AG04450 (cell line): Measurements from ENCODE around the gene IFITM1. TPM values are rescaled to one million over a fixed set of nuclear protein-coding genes. Genes with fewer than 3 reads are reported as not detected.
"Not testable (repeated sequence)": the region's sequence is repeated elsewhere in the genome, so short reads cannot be mapped to it uniquely, and the experiment has no call there.

Experiments
- CTCF ChIA-PET: fragments of 300-600, 350-600 bp; formaldehyde crosslinking; extraction: SDS; loops from one replicate; lab custom pipeline; 2022; ENCODE audit warnings: antibody characterized with exemption, inconsistent platforms; lab: Charles Lee
- POLR2A ChIA-PET: fragments of 350-600 bp; formaldehyde crosslinking; extraction: SDS; loops from one replicate; lab custom pipeline; 2021; ENCODE audit warnings: antibody characterized with exemption, inconsistent platforms; lab: Yijun Ruan, JAX
- DNase-seq: peaks from one replicate; pipeline ENCODE4 v3.0.0-alpha.2; 2011; ENCODE audit warnings: low read depth, low spot score
- H3K27ac ChIP-seq: one replicate; pipeline ENCODE4 v1.5.1; 2012; ENCODE audit warnings: low read depth, low read length, control low read depth
- H3K27me3 ChIP-seq: one replicate; pipeline ENCODE4 v1.6.0; 2012; ENCODE audit warnings: low read length; ENCODE audit not compliant: control insufficient read depth, insufficient read depth
- H3K4me3 ChIP-seq: 2 replicates; pipeline ENCODE4 v1.5.1; 2011; ENCODE audit warnings: mild to moderate bottlenecking, low read depth, low read length, control low read depth
- H3K9me3 ChIP-seq: 2 replicates; pipeline ENCODE4 v1.5.1; 2012; ENCODE audit warnings: low read length; ENCODE audit not compliant: control insufficient read depth, insufficient read depth
- polyA plus RNA-seq: library from polyadenylated mRNA; depleted of rRNA; stranded (reverse); fragments of >200 nt; gene quantifications from 2 replicates; pipeline ENCODE4 v1.2.3, GENCODE V29; 2011
- TF ChIP-seq, protein P1 (sequence below): IDR thresholded peaks from 2 replicates; pipeline ENCODE4 v1.5.1; 2011; ENCODE audit warnings: low read depth, low read length, control low read depth, inconsistent platforms

IFITM1 gene
- polyA plus RNA-seq, 1 experiment: 62.1 TPM

- no peaks in the 10 kb centered on the region for H3K9me3 ChIP-seq
- CTCF ChIA-PET: interaction anchor here (0.6 to 3.5 kb wide), 4 partner anchors 13 to 90 kb away, joined by 3 to 11 read pairs (median 3); partner anchors contain the start of gene IFITM5
These were observed 27.0 kb downstream of the IFITM1 start for GRCh38 chr11:340539-341512.

GRCh38 chr11:342328-342727 is 28.5 kb downstream of the IFITM1 start:
- H3K27me3 ChIP-seq: no peaks in the 10 kb centered on the region
- no peak overlapping the region for H3K4me3 ChIP-seq
- no peaks in the 10 kb centered on the region for H3K9me3 ChIP-seq
- no peak for DNase-seq
- CTCF ChIA-PET: no interaction called here
- no peak overlapping the region for H3K27ac ChIP-seq
- TF ChIP-seq, protein P1, sequence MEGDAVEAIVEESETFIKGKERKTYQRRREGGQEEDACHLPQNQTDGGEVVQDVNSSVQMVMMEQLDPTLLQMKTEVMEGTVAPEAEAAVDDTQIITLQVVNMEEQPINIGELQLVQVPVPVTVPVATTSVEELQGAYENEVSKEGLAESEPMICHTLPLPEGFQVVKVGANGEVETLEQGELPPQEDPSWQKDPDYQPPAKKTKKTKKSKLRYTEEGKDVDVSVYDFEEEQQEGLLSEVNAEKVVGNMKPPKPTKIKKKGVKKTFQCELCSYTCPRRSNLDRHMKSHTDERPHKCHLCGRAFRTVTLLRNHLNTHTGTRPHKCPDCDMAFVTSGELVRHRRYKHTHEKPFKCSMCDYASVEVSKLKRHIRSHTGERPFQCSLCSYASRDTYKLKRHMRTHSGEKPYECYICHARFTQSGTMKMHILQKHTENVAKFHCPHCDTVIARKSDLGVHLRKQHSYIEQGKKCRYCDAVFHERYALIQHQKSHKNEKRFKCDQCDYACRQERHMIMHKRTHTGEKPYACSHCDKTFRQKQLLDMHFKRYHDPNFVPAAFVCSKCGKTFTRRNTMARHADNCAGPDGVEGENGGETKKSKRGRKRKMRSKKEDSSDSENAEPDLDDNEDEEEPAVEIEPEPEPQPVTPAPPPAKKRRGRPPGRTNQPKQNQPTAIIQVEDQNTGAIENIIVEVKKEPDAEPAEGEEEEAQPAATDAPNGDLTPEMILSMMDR: no peak
- POLR2A ChIA-PET: no interaction called here

More at GRCh38 chr11:340539-341512, 27.0 kb downstream of the IFITM1 start:
- POLR2A ChIA-PET: no interaction called here
- TF ChIP-seq, protein P1: no peak
- Histone ChIP-seq H3K4me3 (no peak overlapping the region), H3K27me3 (no peaks in the 10 kb centered on the region), H3K27ac (no peak overlapping the region)
- no peak for DNase-seq

GRCh38 chr11:344836-345578 is 31.2 kb downstream of the IFITM1 start:
- Histone ChIP-seq H3K4me3 (no peak overlapping the region), H3K27me3 (no peaks in the 10 kb centered on the region), H3K9me3 (no peaks in the 10 kb centered on the region), H3K27ac (no peak overlapping the region)
- DNase-seq: no peak
- POLR2A ChIA-PET: interaction anchor here (1.2 kb wide), 1 partner anchor 10 kb away, joined by 3 read pairs; no protein-coding TSS in a partner anchor
- CTCF ChIA-PET: interaction anchor here (1.2 kb wide), 1 partner anchor 16 kb away, joined by 3 read pairs; no protein-coding TSS in a partner anchor
- TF ChIP-seq, protein P1: no peak

DNA sequence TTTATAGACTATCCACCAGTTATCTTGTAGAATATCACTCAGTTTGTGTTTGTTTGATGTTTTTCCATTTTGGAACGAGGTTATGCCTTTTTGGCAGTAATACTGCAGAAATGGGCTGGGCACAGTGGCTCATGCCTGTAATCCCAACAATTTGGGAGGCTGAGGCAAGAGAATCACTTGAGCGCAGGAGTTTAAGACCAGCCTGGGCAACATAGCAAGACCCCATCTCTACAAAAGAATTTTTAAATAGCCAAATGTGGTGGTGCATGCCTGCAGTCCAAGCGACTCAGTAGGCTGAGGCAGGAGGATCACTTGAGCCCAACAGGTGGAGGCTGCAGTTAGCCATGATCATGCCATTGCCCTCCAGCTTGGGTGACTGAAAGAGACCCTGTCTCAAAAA is 32.7 kb downstream of the IFITM1 start:
- POLR2A ChIA-PET: no interaction called here
- DNase-seq: no peak

GRCh38 chr11:349270-349954 is 35.6 kb downstream of the IFITM1 start:
- H3K27ac ChIP-seq, H3K9me3 ChIP-seq, DNase-seq, POLR2A ChIA-PET, H3K27me3 ChIP-seq, H3K4me3 ChIP-seq: not testable (repeated sequence)
- CTCF ChIA-PET: interaction anchor here (0.9 kb wide), 1 partner anchor 10 kb away, joined by 3 read pairs; no protein-coding TSS in a partner anchor

More for the DNA sequence above, 32.7 kb downstream of the IFITM1 start:
- Histone ChIP-seq H3K4me3 (no peak overlapping the region), H3K27ac (no peak overlapping the region), H3K27me3 (no peaks in the 10 kb centered on the region), H3K9me3 (no peaks in the 10 kb centered on the region)
- TF ChIP-seq, protein P1: no peak
- CTCF ChIA-PET: no interaction called here

GRCh38 chr11:350033-350722 is 36.3 kb downstream of the IFITM1 start:
- H3K9me3 ChIP-seq, DNase-seq, POLR2A ChIA-PET, H3K27ac ChIP-seq, CTCF ChIA-PET, H3K27me3 ChIP-seq, H3K4me3 ChIP-seq: not testable (repeated sequence)
